BE2C (cell line): Measurements from ENCODE around the gene UCK2.

Experiments
- DNase-seq: peaks from one replicate; pipeline ENCODE4 v3.0.0-alpha.2; 2020
- H3K27me3 ChIP-seq: fragments of 250-450 bp; sonication (Bioruptor Pico); 2 replicates; pipeline ENCODE4 v1.5.1; 2020; ENCODE audit warnings: mild to moderate bottlenecking
- H3K36me3 ChIP-seq: fragments of 250-450 bp; sonication (Bioruptor Pico); 2 replicates; pipeline ENCODE4 v1.5.1; 2020; ENCODE audit warnings: mild to moderate bottlenecking
- H3K4me1 ChIP-seq: fragments of 250-450 bp; sonication (Bioruptor Pico); 2 replicates; pipeline ENCODE4 v1.5.1; 2020
- H3K4me3 ChIP-seq: 2 replicates; pipeline ENCODE4 v1.5.1; 2011; ENCODE audit warnings: low read depth, low read length
- H3K9me3 ChIP-seq: fragments of 250-450 bp; sonication (Bioruptor Pico); 2 replicates; pipeline ENCODE4 v1.5.1; 2020
- CTCF ChIP-seq: IDR thresholded peaks from 2 replicates; pipeline ENCODE4 v1.5.1; 2012; ENCODE audit warnings: mild to moderate bottlenecking, low read depth, low read length

The UCK2 gene

GRCh38 chr1:165852871-165853270 lies 25.5 kb downstream of the UCK2 start:
- peaks cover 11% of the 10 kb centered on the region for H3K36me3 ChIP-seq
- DNase-seq, result no peak
- H3K4me3 ChIP-seq, result no peak overlapping the region
- no peaks in the 10 kb centered on the region for H3K27me3 ChIP-seq
- TF ChIP-seq CTCF, result no peak
- peaks cover 41% of the 10 kb centered on the region for H3K4me1 ChIP-seq
- no peaks in the 10 kb centered on the region for H3K9me3 ChIP-seq

- no peak for DNase-seq
- H3K4me3 ChIP-seq, result no peak overlapping the region
Measured at GRCh38 chr1:165853528-165854075, 26.2 kb downstream of the UCK2 start.

GRCh38 chr1:165854101-165854845 lies 26.9 kb downstream of the UCK2 start:
- Histone ChIP-seq H3K4me3 (no peak overlapping the region), H3K4me1 (peaks cover 51% of the 10 kb centered on the region), H3K36me3 (no peaks in the 10 kb centered on the region), H3K9me3 (no peaks in the 10 kb centered on the region), H3K27me3 (no peaks in the 10 kb centered on the region)
- DNase-seq, result peak; percentile 27
- no peak for TF ChIP-seq CTCF

More at GRCh38 chr1:165853528-165854075, 26.2 kb downstream of the UCK2 start:
- Histone ChIP-seq H3K9me3 (no peaks in the 10 kb centered on the region), H3K36me3 (peaks cover 5% of the 10 kb centered on the region; the same call in 1 of the 2 replicates), H3K4me1 (peaks cover 48% of the 10 kb centered on the region), H3K27me3 (no peaks in the 10 kb centered on the region)
- TF ChIP-seq CTCF, result no peak

- Histone ChIP-seq H3K36me3 (no peaks in the 10 kb centered on the region), H3K9me3 (no peaks in the 10 kb centered on the region), H3K27me3 (no peaks in the 10 kb centered on the region), H3K4me1 (peaks cover 51% of the 10 kb centered on the region), H3K4me3 (no peak overlapping the region)
- TF ChIP-seq CTCF, result no peak
- DNase-seq, result no peak
Measured at GRCh38 chr1:165855010-165855838, 27.8 kb downstream of the UCK2 start.

- H3K4me3 ChIP-seq, result no peak overlapping the region
- peaks cover 49% of the 10 kb centered on the region for H3K4me1 ChIP-seq
- no peak for TF ChIP-seq CTCF
Measured at GRCh38 chr1:165856021-165856420, 28.6 kb downstream of the UCK2 start.

More at GRCh38 chr1:165856021-165856420, 28.6 kb downstream of the UCK2 start:
- DNase-seq, result no peak
- no peaks in the 10 kb centered on the region for H3K36me3 ChIP-seq
- H3K27me3 ChIP-seq, result no peaks in the 10 kb centered on the region
- no peaks in the 10 kb centered on the region for H3K9me3 ChIP-seq
